HL-60 (cell line): Measurements from ENCODE around the gene DONSON.

Source experiments
- DNase-seq, 2 experiments: peaks; one replicate each; pipeline ENCODE4 v3.0.0-alpha.2; 2010 to 2020; ENCODE audit warnings: low read depth in 1 of 2, low spot score in 1 of 2
- H3K27ac ChIP-seq: fragments of 250-450 bp; sonication (Bioruptor Pico); replicated peaks from 2 replicates; pipeline ENCODE4 v1.5.1; 2020; ENCODE audit warnings: mild to moderate bottlenecking, moderate library complexity
- H3K27me3 ChIP-seq: fragments of 250-450 bp; sonication (Bioruptor Pico); 2 replicates; pipeline ENCODE4 v1.5.1; 2021; ENCODE audit warnings: mild to moderate bottlenecking, moderate library complexity; ENCODE audit not compliant: insufficient read depth, poor library complexity, severe bottlenecking
- H3K4me3 ChIP-seq: replicated peaks from 2 replicates; pipeline ENCODE4 v1.5.1; 2011; ENCODE audit warnings: mild to moderate bottlenecking, control low read depth, low read length; ENCODE audit not compliant: insufficient read depth
- CTCF ChIP-seq: IDR thresholded peaks from one replicate; pipeline ENCODE4 v1.5.1; 2011; ENCODE audit warnings: low read length, control low read depth, inconsistent platforms; ENCODE audit not compliant: insufficient read depth
- GABPA ChIP-seq: IDR thresholded peaks from 2 replicates; pipeline ENCODE4 v1.6.1; 2012; ENCODE audit warnings: low read depth
- POLR2AphosphoS5 ChIP-seq: IDR thresholded peaks from 2 replicates; pipeline ENCODE4 v1.6.1; 2012; ENCODE audit warnings: low read depth
- REST ChIP-seq: IDR thresholded peaks from 2 replicates; pipeline ENCODE4 v1.6.1; 2012; ENCODE audit warnings: low read depth; ENCODE audit not compliant: insufficient replicate concordance
- SPI1 ChIP-seq: IDR thresholded peaks from 2 replicates; pipeline ENCODE4 v1.6.1; 2012; ENCODE audit warnings: low read depth, mild to moderate bottlenecking, borderline replicate concordance

DONSON gene

GRCh38 chr21:33572350-33572749 lies 16.1 kb downstream of the DONSON start:
- no peak for DNase-seq
- Histone ChIP-seq H3K27me3 (no peaks in the 10 kb centered on the region), H3K27ac (no peak overlapping the region), H3K4me3 (no peak overlapping the region)
- no peak for TF ChIP-seq GABPA
- no peak for TF ChIP-seq SPI1
- no peak for TF ChIP-seq REST
- TF ChIP-seq POLR2AphosphoS5: no peak

DNA sequence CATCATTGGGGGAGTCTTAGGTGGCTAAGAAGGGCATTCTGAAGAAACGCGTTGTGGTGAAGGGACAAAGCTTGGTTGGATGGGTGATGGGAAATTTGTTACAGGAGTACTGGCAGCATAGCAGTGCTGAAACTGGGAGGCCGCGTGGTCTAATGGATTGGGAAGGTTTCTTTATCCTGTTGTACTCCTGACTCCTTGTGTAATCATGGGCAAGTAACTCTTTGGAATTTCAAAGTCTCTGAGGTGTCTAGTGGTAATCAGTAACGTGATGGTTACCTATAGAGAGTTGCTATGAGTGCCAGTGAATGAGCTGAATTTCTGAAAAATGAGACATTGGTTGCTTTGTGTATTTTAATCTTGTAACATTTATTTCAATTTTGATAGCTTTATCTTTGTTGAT lies 18.5 kb downstream of the DONSON start:
- DNase-seq: no peak
- TF ChIP-seq SPI1: no peak
- TF ChIP-seq GABPA: no peak
- no peak for TF ChIP-seq REST
- no peak for TF ChIP-seq POLR2AphosphoS5
- no peak for TF ChIP-seq CTCF
- no peak overlapping the region for H3K27ac ChIP-seq
- H3K4me3 ChIP-seq: no peak overlapping the region
- H3K27me3 ChIP-seq: no peaks in the 10 kb centered on the region

GRCh38 chr21:33568448-33568847 lies 20.0 kb downstream of the DONSON start:
- no peak overlapping the region for H3K27ac ChIP-seq
- no peaks in the 10 kb centered on the region for H3K27me3 ChIP-seq
- no peak for DNase-seq
- no peak for TF ChIP-seq GABPA
- TF ChIP-seq POLR2AphosphoS5: no peak
- no peak for TF ChIP-seq REST
- TF ChIP-seq SPI1: no peak
- no peak for TF ChIP-seq CTCF
- no peak overlapping the region for H3K4me3 ChIP-seq

GRCh38 chr21:33567914-33568313 lies 20.6 kb downstream of the DONSON start:
- H3K4me3 ChIP-seq: no peak overlapping the region
- no peaks in the 10 kb centered on the region for H3K27me3 ChIP-seq
- no peak overlapping the region for H3K27ac ChIP-seq
- TF ChIP-seq REST (no peak), SPI1 (no peak), GABPA (no peak), POLR2AphosphoS5 (no peak), CTCF (no peak)
- no peak for DNase-seq
